ENCODE measurements around the gene SKAP1.

DNA sequence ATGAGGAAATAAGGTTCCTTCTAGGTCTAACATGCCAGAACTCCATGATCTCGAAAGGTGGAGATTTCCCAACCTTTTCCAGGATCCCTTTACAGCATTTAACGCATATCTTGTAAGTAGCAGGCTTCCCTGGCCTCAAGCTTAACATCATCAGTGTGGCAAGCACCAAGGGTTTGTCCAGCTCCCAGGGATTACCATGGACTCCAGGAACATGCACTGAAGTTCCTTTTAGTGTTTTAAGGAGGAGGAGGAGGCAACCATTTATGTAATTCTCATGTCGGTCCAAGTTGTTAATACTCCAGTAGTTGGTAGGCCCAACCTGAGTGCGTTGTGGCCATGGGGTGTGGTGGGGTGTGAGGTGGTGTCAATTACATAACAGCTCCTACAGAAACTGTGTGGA is 11.8 kb upstream of the SKAP1 start:
- TF ChIP-seq, protein P1, sequence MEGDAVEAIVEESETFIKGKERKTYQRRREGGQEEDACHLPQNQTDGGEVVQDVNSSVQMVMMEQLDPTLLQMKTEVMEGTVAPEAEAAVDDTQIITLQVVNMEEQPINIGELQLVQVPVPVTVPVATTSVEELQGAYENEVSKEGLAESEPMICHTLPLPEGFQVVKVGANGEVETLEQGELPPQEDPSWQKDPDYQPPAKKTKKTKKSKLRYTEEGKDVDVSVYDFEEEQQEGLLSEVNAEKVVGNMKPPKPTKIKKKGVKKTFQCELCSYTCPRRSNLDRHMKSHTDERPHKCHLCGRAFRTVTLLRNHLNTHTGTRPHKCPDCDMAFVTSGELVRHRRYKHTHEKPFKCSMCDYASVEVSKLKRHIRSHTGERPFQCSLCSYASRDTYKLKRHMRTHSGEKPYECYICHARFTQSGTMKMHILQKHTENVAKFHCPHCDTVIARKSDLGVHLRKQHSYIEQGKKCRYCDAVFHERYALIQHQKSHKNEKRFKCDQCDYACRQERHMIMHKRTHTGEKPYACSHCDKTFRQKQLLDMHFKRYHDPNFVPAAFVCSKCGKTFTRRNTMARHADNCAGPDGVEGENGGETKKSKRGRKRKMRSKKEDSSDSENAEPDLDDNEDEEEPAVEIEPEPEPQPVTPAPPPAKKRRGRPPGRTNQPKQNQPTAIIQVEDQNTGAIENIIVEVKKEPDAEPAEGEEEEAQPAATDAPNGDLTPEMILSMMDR (IDR thresholded peaks at IDR 0.05 in 4 of 5, conservative IDR thresholded peaks at IDR 0.05 in 1 of 5), result no peak
- no peak for TF ChIP-seq POLR2A (IDR thresholded peaks at IDR 0.05)

All from gastrocnemius medialis (tissue), 4 donors.